ENCODE measurements around the gene GUCY2F. TPM values are rescaled to one million over a fixed set of nuclear protein-coding genes. Genes with fewer than 3 reads are reported as not detected.

GUCY2F gene
- total and polyA plus RNA-seq, 3 donors from 2014 or later: 0.32 to 0.56 (median 0.55) TPM

DNA sequence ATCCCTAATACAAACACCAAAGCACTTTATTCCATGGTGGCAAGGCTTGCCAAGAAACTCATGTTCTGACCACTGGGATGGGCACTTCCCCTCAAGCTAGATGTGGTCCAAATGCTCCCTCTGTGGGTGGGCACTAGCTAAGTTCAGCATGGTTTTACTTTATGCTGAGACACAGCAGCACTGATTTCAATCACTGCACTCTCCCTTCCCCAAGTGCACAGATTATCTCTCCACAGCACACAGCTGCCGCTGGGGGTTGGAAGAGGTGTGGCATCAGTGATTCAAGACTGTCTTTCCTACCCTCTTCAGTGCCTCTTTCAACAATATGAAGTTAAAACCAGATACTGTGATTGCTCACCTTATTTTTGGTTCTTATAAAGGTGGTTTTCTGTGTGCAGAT lies 16.5 kb upstream of the GUCY2F start:
- Histone ChIP-seq H3K9me3 (no peaks in the 10 kb centered on the region), H3K4me1 (no peaks in the 10 kb centered on the region), H3K27ac (no peak overlapping the region), H3K36me3 (ENCODE audit: low read depth, missing control alignments) (no peaks in the 10 kb centered on the region), H3K27me3 (no peaks in the 10 kb centered on the region), H3K4me3 (no peak overlapping the region)
- TF ChIP-seq, protein P1, sequence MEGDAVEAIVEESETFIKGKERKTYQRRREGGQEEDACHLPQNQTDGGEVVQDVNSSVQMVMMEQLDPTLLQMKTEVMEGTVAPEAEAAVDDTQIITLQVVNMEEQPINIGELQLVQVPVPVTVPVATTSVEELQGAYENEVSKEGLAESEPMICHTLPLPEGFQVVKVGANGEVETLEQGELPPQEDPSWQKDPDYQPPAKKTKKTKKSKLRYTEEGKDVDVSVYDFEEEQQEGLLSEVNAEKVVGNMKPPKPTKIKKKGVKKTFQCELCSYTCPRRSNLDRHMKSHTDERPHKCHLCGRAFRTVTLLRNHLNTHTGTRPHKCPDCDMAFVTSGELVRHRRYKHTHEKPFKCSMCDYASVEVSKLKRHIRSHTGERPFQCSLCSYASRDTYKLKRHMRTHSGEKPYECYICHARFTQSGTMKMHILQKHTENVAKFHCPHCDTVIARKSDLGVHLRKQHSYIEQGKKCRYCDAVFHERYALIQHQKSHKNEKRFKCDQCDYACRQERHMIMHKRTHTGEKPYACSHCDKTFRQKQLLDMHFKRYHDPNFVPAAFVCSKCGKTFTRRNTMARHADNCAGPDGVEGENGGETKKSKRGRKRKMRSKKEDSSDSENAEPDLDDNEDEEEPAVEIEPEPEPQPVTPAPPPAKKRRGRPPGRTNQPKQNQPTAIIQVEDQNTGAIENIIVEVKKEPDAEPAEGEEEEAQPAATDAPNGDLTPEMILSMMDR (IDR thresholded peaks at IDR 0.05): no peak
- TF ChIP-seq POLR2A (IDR thresholded peaks at IDR 0.05): no peak
- intact Hi-C loops (cut with DNase I; ENCODE audit: low total_unique reads): no loop called here
- 92% methylated on average over 1 of the region's 1 CpG; no CpG with 5 or more reads in 1 of the 2 donors for WGBS, 2 donors
- no peak for DNase-seq

DNA sequence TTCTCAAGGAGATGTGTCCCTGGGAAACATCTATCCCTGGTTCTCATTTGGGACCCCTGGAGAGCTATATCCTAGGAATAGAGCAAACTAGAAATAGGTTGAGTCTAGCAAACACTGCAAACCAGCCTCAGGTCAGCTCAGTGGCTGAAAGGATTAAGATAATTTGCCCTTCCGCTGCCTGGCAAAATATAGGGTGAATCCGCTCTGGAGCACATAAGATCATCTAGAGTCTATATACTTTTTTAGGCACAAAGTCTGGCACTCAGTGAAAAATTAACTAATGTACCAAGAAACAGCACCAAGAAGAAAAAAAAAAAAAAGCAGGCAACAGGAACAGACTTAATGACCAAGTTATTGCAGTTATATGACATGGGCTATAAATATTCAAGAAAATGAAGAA lies 7.3 kb upstream of the GUCY2F start:
- H3K4me1 ChIP-seq: no peaks in the 10 kb centered on the region
- TF ChIP-seq POLR2A (IDR thresholded peaks at IDR 0.05): no peak
- TF ChIP-seq, protein P1 (IDR thresholded peaks at IDR 0.05): no peak
- intact Hi-C loops (cut with DNase I; ENCODE audit: low total_unique reads): no loop called here
- no peak overlapping the region for H3K27ac ChIP-seq
- no peaks in the 10 kb centered on the region for H3K36me3 ChIP-seq (ENCODE audit: low read depth, missing control alignments)
- H3K4me3 ChIP-seq: no peak overlapping the region
- H3K9me3 ChIP-seq: no peaks in the 10 kb centered on the region
- no peaks in the 10 kb centered on the region for H3K27me3 ChIP-seq
- no peak for DNase-seq
- WGBS, 2 donors: 92 to 100% methylated on average over 2 of the region's 2 CpGs

DNA sequence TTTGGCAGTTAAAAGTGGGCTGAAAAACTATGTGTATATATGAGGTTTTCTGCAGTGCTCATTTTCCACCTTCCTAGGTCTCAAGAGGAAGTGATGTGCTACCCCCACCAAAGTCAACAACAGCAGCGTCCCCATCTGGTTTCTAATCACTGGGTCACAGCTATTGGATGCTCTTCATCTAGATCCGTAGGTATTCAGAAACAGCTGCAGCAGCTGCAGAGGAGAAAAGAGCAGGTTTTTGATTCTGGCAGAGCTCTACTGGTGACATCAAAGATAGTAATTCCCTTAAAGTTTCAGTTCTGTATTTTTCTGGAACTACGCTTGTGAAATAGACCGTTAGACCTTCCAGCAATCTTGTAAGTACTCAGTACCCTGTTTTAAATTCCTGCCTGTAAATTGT lies 5.8 kb upstream of the GUCY2F start:
- intact Hi-C loops (cut with DNase I; ENCODE audit: low total_unique reads): no loop called here
- 58 to 72% methylated on average over 2 to 4 of the region's 4 CpGs for WGBS, 2 donors
- TF ChIP-seq, protein P1 (IDR thresholded peaks at IDR 0.05): no peak
- no peak for TF ChIP-seq POLR2A (IDR thresholded peaks at IDR 0.05)

DNA sequence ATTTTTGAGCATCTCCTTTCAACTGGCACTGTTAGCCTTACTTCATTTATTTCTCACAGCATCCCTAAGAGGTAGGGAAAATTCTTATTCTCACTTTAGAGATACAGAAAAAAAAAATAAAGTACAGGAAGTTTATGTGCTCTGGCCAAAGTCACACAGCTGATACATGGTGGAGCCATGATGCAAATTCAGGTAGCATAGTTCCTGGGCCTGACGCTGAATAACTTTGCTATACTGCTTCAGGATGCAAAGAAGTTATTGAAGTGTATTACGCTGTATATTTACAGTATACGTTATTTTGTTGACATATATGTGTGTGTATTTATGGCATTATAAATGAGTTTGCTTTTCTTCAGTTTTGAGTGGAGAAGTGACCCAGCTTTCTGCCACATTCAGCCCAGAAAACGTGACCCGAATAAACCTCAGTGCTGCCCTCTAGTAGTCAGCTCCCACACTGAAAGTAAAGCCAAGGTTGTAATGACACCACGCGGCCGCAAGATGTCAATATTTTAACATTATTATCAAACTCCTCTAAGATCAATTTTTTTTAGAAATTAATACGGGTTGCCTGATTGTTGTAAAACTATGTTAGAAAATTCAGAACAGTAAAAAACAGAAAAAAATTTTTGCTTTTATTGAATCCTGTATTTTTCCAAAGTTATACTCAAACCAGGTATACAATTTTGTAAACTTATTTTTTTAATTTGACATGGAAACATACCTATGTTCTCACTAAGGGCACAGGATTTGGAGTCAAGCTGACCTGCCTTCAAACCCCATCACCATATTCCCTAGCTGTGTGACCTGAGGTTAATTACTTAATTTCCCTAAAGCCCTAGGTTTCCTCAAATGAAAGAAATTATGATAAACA lies 3.8 kb upstream of the GUCY2F start:
- H3K27ac ChIP-seq: no peak overlapping the region
- intact Hi-C loops (cut with DNase I; ENCODE audit: low total_unique reads): no loop called here
- no peak for TF ChIP-seq POLR2A (IDR thresholded peaks at IDR 0.05)
- TF ChIP-seq, protein P1 (IDR thresholded peaks at IDR 0.05): peak; percentile 83 to 89 (median 83)
- H3K27me3 ChIP-seq: no peaks in the 10 kb centered on the region
- no peaks in the 10 kb centered on the region for H3K36me3 ChIP-seq (ENCODE audit: low read depth, missing control alignments)
- peak; percentile 75 for DNase-seq
- H3K9me3 ChIP-seq: no peaks in the 10 kb centered on the region
- H3K4me3 ChIP-seq: no peak overlapping the region
- no peaks in the 10 kb centered on the region for H3K4me1 ChIP-seq
- 8% methylated on average over 9 of the region's 9 CpGs for WGBS, 2 donors

More for the DNA sequence above, 5.8 kb upstream of the GUCY2F start:
- no peaks in the 10 kb centered on the region for H3K4me1 ChIP-seq
- no peaks in the 10 kb centered on the region for H3K27me3 ChIP-seq
- DNase-seq: no peak
- no peak overlapping the region for H3K27ac ChIP-seq
- H3K4me3 ChIP-seq: no peak overlapping the region
- H3K36me3 ChIP-seq (ENCODE audit: low read depth, missing control alignments): no peaks in the 10 kb centered on the region
- H3K9me3 ChIP-seq: no peaks in the 10 kb centered on the region

DNA sequence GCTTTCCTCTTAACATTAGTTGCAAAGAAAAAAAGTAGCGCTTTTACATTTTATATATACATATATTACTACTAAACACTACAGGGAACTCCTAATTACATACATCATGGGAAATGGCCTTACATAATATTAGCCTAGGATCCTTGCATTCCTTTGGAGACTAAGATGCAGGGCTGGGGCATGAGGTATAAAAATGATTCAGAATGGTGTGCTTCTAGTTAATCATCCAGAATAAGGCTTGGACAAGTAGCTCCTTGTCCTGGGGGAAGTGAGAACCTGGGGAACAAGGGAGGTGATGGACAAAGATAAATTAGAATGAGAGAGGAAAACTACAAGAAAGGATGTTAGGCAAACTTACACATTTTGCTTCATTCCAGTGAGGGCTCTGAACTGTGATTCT lies 3.0 kb upstream of the GUCY2F start:
- DNase-seq: no peak
- no peak for TF ChIP-seq POLR2A (IDR thresholded peaks at IDR 0.05)
- TF ChIP-seq, protein P1 (IDR thresholded peaks at IDR 0.05): no peak
- H3K36me3 ChIP-seq (ENCODE audit: low read depth, missing control alignments): no peaks in the 10 kb centered on the region
- no peaks in the 10 kb centered on the region for H3K9me3 ChIP-seq
- no peak overlapping the region for H3K27ac ChIP-seq
- 92 to 97% methylated on average over 1 of the region's 1 CpG for WGBS, 2 donors
- no peaks in the 10 kb centered on the region for H3K27me3 ChIP-seq
- H3K4me3 ChIP-seq: no peak overlapping the region
- intact Hi-C loops (cut with DNase I; ENCODE audit: low total_unique reads): no loop called here
- no peaks in the 10 kb centered on the region for H3K4me1 ChIP-seq
